Measurements from ENCODE around the gene RBBP8. TPM values are rescaled to one million over a fixed set of nuclear protein-coding genes. Genes with fewer than 3 reads are reported as not detected.

The RBBP8 gene
- total RNA-seq, 1 donor from 2014 or later, result 6.7 TPM

DNA sequence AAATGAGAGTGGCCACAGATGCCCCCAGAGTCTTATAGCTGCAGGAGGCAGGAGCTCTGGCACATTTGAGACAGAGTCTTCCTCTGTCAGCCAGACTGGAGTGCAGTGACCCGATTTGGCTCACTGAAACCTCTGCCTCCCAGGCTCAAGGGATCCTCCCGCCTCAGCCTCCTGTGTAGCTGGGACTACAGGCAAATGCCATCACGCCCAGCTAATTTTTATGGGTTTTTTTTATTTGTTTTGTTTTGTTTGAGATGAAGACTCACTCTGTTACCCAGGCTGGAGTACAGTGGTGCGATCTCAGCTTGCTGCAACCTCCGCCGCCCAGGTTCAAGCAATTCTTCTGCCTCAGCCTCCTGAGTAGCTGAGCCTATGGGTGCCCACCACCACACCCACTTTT is 121.4 kb downstream of the RBBP8 start:
- no peak overlapping the region for H3K4me3 ChIP-seq
- TF ChIP-seq, protein P1, sequence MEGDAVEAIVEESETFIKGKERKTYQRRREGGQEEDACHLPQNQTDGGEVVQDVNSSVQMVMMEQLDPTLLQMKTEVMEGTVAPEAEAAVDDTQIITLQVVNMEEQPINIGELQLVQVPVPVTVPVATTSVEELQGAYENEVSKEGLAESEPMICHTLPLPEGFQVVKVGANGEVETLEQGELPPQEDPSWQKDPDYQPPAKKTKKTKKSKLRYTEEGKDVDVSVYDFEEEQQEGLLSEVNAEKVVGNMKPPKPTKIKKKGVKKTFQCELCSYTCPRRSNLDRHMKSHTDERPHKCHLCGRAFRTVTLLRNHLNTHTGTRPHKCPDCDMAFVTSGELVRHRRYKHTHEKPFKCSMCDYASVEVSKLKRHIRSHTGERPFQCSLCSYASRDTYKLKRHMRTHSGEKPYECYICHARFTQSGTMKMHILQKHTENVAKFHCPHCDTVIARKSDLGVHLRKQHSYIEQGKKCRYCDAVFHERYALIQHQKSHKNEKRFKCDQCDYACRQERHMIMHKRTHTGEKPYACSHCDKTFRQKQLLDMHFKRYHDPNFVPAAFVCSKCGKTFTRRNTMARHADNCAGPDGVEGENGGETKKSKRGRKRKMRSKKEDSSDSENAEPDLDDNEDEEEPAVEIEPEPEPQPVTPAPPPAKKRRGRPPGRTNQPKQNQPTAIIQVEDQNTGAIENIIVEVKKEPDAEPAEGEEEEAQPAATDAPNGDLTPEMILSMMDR (IDR thresholded peaks at IDR 0.05; ENCODE audit: borderline replicate concordance), result no peak
- intact Hi-C loops (cut with micrococcal nuclease), result no loop called here
- H3K36me3 ChIP-seq, result no peaks in the 10 kb centered on the region
- no peaks in the 10 kb centered on the region for H3K4me1 ChIP-seq
- H3K27me3 ChIP-seq (ENCODE audit: low read depth), result peaks cover 91% of the 10 kb centered on the region
- H3K9me3 ChIP-seq (replicated peaks), result no peaks in the 10 kb centered on the region
- no peak for DNase-seq
- H3K27ac ChIP-seq (replicated peaks), result no peak overlapping the region

DNA sequence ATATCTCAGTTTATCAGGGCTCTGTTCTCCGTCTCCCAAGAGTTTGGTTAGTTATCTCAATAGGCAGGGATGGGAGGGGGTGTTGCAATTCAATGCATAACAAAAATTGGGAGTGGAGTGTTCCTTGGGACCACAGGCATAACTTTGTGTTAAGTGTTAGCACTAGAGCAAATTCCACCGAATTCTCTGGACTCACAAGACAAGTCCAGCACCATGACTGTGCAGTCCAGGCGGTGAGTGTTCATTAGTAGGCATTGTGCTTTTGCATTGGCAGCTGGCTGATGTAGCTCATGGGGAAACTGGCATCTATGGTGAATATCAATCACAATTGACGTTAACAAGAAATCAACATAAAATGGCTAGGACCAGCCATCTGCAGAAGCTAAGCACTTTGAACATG is 123.2 kb downstream of the RBBP8 start:
- Histone ChIP-seq H3K27ac (replicated peaks) (no peak overlapping the region), H3K4me1 (no peaks in the 10 kb centered on the region), H3K36me3 (no peaks in the 10 kb centered on the region), H3K4me3 (no peak overlapping the region), H3K27me3 (ENCODE audit: low read depth) (peaks cover 89% of the 10 kb centered on the region), H3K9me3 (replicated peaks) (no peaks in the 10 kb centered on the region)
- intact Hi-C loops (cut with micrococcal nuclease), result no loop called here
- no peak for DNase-seq
- TF ChIP-seq, protein P1 (IDR thresholded peaks at IDR 0.05; ENCODE audit: borderline replicate concordance), result no peak

DNA sequence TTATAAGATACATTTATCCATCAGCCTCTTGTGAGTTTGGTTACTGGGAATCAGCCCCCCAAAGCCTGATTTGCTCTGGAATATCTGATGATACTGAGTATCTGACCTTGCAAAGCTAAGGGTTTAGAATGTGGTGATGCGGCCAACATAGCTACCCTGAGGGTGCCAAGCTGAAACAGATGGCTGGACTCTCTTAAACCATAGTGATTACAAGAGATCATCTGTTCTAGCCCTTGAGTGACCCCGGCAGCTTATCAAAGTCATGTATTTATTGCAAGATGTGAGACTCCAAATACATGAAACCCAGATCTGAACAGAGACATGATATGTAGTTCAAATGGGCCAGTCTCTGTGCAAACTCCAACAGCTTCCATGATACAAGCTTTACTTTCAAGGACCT is 124.0 kb downstream of the RBBP8 start:
- intact Hi-C loops (cut with micrococcal nuclease), result no loop called here
- H3K4me3 ChIP-seq, result no peak overlapping the region
- TF ChIP-seq, protein P1 (IDR thresholded peaks at IDR 0.05; ENCODE audit: borderline replicate concordance), result no peak

DNA sequence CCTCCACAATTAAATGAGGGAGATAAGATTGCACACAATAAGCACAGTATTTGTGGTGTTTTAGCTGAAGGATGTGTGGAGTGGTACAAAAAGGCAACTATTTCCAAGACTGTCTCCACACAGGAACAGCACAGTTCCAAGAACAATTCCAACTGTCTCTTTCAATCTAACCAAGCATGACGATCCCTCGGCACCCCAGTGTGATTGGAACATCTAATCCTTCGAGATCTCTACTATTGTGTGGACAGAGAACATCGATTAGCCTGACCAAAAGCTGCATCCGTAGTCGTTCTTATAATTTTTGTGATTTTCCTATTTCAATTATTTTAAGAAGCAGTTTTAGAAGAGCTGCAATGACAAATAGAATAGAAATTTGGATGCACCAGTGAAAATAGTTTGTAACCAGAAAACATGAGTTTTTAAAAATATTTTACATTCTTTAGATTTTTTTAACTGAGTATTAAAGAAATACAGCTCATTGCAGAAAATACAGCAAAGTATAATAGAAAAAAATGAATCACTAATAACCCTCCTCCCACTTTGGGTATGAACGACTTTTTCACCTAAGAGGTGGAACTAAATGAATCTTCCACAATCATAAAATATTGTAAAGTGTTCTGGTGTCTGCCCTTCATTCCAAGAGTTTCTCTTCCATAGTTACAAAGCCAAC is 125.8 kb downstream of the RBBP8 start:
- TF ChIP-seq, protein P1 (IDR thresholded peaks at IDR 0.05; ENCODE audit: borderline replicate concordance), result no peak
- Histone ChIP-seq H3K4me3 (no peak overlapping the region), H3K9me3 (replicated peaks) (no peaks in the 10 kb centered on the region), H3K27ac (replicated peaks) (no peak overlapping the region), H3K36me3 (no peaks in the 10 kb centered on the region), H3K27me3 (ENCODE audit: low read depth) (peaks cover 75% of the 10 kb centered on the region), H3K4me1 (no peaks in the 10 kb centered on the region)
- intact Hi-C loops (cut with micrococcal nuclease), result no loop called here
- no peak for DNase-seq

More for the DNA sequence above, 124.0 kb downstream of the RBBP8 start:
- Histone ChIP-seq H3K9me3 (replicated peaks) (no peaks in the 10 kb centered on the region), H3K27me3 (ENCODE audit: low read depth) (peaks cover 83% of the 10 kb centered on the region), H3K27ac (replicated peaks) (no peak overlapping the region), H3K4me1 (no peaks in the 10 kb centered on the region), H3K36me3 (no peaks in the 10 kb centered on the region)
- no peak for DNase-seq

DNA sequence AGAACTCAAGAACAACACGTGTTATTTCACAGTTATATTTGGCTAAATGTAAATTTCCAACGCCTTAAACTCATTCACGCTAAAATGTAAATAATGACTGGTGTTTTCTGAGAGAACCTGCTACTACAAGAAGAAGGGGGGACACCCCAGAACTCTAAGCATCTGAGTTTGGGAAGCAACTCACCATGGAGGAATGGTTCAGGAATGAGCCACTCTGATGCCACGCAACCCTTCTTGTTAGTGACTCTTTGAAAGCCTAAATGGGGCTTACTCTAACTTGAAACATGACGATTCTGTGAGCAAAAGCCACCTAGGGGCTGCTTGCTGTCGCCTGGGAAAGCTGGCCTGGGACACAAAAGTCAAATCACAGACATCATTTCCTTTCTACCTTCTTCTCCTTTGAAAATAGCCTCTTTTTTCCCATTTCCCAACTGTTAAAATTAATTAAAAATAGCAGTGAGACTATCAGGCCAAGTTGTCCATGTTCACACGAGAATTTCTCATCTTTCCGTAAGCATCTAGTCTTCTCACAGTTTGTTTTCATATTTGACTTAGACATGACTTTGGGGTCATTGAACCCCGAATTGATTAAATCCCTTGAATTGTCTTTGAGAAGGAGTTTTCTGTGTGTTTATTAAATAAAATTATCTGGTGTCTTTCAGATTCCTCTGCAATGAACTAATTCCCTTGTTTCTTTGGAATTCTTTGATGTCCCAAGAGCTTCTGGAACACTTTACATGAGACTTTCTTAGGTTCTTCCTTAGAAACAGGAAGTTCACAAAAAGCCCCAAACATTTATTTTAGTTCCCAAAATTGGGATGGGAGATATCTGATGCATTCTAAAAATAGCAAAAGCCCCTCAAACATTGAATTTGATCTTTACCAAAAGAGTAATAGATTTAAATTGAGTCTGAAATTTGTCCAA is 126.7 kb downstream of the RBBP8 start:
- no peak for DNase-seq
- intact Hi-C loops (cut with micrococcal nuclease), result no loop called here
- TF ChIP-seq, protein P1 (IDR thresholded peaks at IDR 0.05; ENCODE audit: borderline replicate concordance), result no peak
- Histone ChIP-seq H3K36me3 (no peaks in the 10 kb centered on the region), H3K4me3 (no peak overlapping the region), H3K9me3 (replicated peaks) (no peaks in the 10 kb centered on the region), H3K4me1 (no peaks in the 10 kb centered on the region), H3K27ac (replicated peaks) (no peak overlapping the region), H3K27me3 (ENCODE audit: low read depth) (peaks cover 68% of the 10 kb centered on the region)
